ENCODE results near the gene MYO9B.

MYO9B gene

GRCh38 chr19:17049711-17050280, 25.8 kb upstream of the MYO9B start:
- H3K36me3 ChIP-seq (ENCODE audit: insufficient read depth, low read length), result peaks cover 23% of the 10 kb centered on the region

GRCh38 chr19:17052439-17052838, 23.1 kb upstream of the MYO9B start:
- peaks cover 27% of the 10 kb centered on the region for H3K36me3 ChIP-seq (ENCODE audit: insufficient read depth, low read length)
- H3K9me3 ChIP-seq (ENCODE audit: control insufficient read depth, insufficient read depth, low read length), result no peaks in the 10 kb centered on the region
- H3K9ac ChIP-seq (ENCODE audit: low read depth, low read length), result no peak overlapping the region
- H3K4me1 ChIP-seq (ENCODE audit: insufficient read depth, low read length), result no peaks in the 10 kb centered on the region

More at GRCh38 chr19:17049711-17050280, 25.8 kb upstream of the MYO9B start:
- no peak overlapping the region for H3K9ac ChIP-seq (ENCODE audit: low read depth, low read length)
- no peaks in the 10 kb centered on the region for H3K9me3 ChIP-seq (ENCODE audit: control insufficient read depth, insufficient read depth, low read length)
- H3K4me1 ChIP-seq (ENCODE audit: insufficient read depth, low read length), result no peaks in the 10 kb centered on the region

DNA sequence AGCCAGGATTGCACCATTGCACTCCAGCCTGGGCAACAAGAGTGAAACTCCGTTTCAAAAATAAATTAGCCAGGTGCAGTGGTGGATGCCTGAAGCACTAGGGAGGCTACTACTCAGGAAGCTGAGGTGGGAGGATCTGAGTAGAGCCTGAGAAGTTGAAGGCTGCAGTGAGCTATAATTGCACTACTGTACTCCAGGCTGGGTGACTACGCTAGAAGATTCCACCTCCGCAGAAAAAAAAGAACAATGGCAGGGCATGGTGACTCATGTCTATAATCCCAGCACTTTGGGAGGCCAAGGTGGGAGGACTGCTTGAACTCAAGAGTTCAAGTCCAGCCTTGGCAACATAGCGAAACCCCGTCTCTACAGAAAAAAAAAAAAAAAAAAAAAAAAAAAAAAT, 20.8 kb upstream of the MYO9B start:
- Histone ChIP-seq H3K4me1 (ENCODE audit: insufficient read depth, low read length) (no peaks in the 10 kb centered on the region), H3K9ac (ENCODE audit: low read depth, low read length) (no peak overlapping the region)

GRCh38 chr19:17055636-17056035, 19.9 kb upstream of the MYO9B start:
- Histone ChIP-seq H3K36me3 (ENCODE audit: insufficient read depth, low read length) (peaks cover 36% of the 10 kb centered on the region), H3K4me1 (ENCODE audit: insufficient read depth, low read length) (no peaks in the 10 kb centered on the region), H3K9me3 (ENCODE audit: control insufficient read depth, insufficient read depth, low read length) (peaks cover 14% of the 10 kb centered on the region), H3K9ac (ENCODE audit: low read depth, low read length) (no peak overlapping the region)

More for the DNA sequence above, 20.8 kb upstream of the MYO9B start:
- H3K36me3 ChIP-seq (ENCODE audit: insufficient read depth, low read length), result peaks cover 37% of the 10 kb centered on the region
- peaks cover 14% of the 10 kb centered on the region for H3K9me3 ChIP-seq (ENCODE audit: control insufficient read depth, insufficient read depth, low read length)

- H3K9me3 ChIP-seq (ENCODE audit: control insufficient read depth, insufficient read depth, low read length), result peaks cover 14% of the 10 kb centered on the region
- H3K9ac ChIP-seq (ENCODE audit: low read depth, low read length), result no peak overlapping the region
- no peaks in the 10 kb centered on the region for H3K4me1 ChIP-seq (ENCODE audit: insufficient read depth, low read length)
- peaks cover 28% of the 10 kb centered on the region for H3K36me3 ChIP-seq (ENCODE audit: insufficient read depth, low read length)
Measured at GRCh38 chr19:17058236-17058635, 17.3 kb upstream of the MYO9B start.

DNA sequence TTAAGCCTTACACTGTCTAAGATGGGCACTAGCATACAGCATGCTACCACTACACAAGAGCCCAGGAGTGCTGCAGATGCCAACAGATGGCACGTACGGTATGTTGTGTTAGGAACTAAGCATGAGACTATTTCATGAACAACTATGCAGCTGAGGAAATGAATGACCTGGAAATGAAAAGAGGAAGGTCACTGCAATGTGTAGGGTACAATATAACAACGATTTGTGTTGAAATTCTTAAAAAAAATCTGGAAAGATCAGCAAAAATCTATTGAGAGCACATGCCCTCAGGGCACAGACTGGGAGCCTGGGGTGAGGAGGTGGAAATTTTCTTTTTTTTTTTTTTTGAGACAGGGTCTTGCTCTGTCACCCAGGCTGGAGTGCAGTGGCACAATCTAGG, 14.8 kb upstream of the MYO9B start:
- H3K36me3 ChIP-seq (ENCODE audit: insufficient read depth, low read length), result peaks cover 30% of the 10 kb centered on the region
- H3K4me1 ChIP-seq (ENCODE audit: insufficient read depth, low read length), result no peaks in the 10 kb centered on the region
- no peak overlapping the region for H3K9ac ChIP-seq (ENCODE audit: low read depth, low read length)
- H3K9me3 ChIP-seq (ENCODE audit: control insufficient read depth, insufficient read depth, low read length), result peaks cover 14% of the 10 kb centered on the region

- H3K9ac ChIP-seq (ENCODE audit: low read depth, low read length), result no peak overlapping the region
Measured at GRCh38 chr19:17061205-17061604, 14.4 kb upstream of the MYO9B start.

GRCh38 chr19:17061691-17062090, 13.9 kb upstream of the MYO9B start:
- no peaks in the 10 kb centered on the region for H3K4me1 ChIP-seq (ENCODE audit: insufficient read depth, low read length)
- H3K9ac ChIP-seq (ENCODE audit: low read depth, low read length), result no peak overlapping the region
- H3K9me3 ChIP-seq (ENCODE audit: control insufficient read depth, insufficient read depth, low read length), result peaks cover 14% of the 10 kb centered on the region
- peaks cover 34% of the 10 kb centered on the region for H3K36me3 ChIP-seq (ENCODE audit: insufficient read depth, low read length)

More at GRCh38 chr19:17061205-17061604, 14.4 kb upstream of the MYO9B start:
- peaks cover 14% of the 10 kb centered on the region for H3K9me3 ChIP-seq (ENCODE audit: control insufficient read depth, insufficient read depth, low read length)
- H3K4me1 ChIP-seq (ENCODE audit: insufficient read depth, low read length), result no peaks in the 10 kb centered on the region
- H3K36me3 ChIP-seq (ENCODE audit: insufficient read depth, low read length), result peaks cover 32% of the 10 kb centered on the region

DNA sequence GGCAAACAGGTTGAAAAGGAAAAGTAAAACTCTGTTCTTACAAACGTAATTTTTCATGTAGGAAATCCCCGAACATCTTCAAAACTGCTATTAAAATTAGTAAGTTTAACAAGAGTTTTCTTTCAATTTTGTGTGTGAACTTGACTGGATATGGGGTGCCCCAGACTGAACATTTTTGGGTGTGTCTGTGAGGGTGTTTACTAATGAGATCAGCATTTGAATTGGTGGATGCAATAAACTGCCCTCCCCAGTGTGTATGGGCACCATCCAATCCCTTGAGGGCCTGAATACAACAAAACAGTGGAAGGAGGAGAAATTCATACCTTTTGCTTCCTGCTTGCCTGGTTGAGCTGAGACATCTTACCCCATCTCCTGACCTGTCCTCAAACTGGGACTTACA, 12.1 kb upstream of the MYO9B start:
- Histone ChIP-seq H3K9ac (ENCODE audit: low read depth, low read length) (no peak overlapping the region), H3K4me1 (ENCODE audit: insufficient read depth, low read length) (peaks cover 3% of the 10 kb centered on the region; the same call in 1 of the 2 replicates), H3K36me3 (ENCODE audit: insufficient read depth, low read length) (peaks cover 25% of the 10 kb centered on the region)

GRCh38 chr19:17069193-17069592, 6.4 kb upstream of the MYO9B start:
- Histone ChIP-seq H3K36me3 (ENCODE audit: insufficient read depth, low read length) (peaks cover 10% of the 10 kb centered on the region; the same call in 1 of the 2 replicates), H3K4me1 (ENCODE audit: insufficient read depth, low read length) (peaks cover 3% of the 10 kb centered on the region; the same call in 1 of the 2 replicates), H3K9ac (ENCODE audit: low read depth, low read length) (no peak overlapping the region), H3K9me3 (ENCODE audit: control insufficient read depth, insufficient read depth, low read length) (no peaks in the 10 kb centered on the region)

More for the DNA sequence above, 12.1 kb upstream of the MYO9B start:
- peaks cover 6% of the 10 kb centered on the region; the same call in 1 of the 2 replicates for H3K9me3 ChIP-seq (ENCODE audit: control insufficient read depth, insufficient read depth, low read length)

- Histone ChIP-seq H3K36me3 (ENCODE audit: insufficient read depth, low read length) (peaks cover 10% of the 10 kb centered on the region; the same call in 1 of the 2 replicates), H3K9ac (ENCODE audit: low read depth, low read length) (no peak overlapping the region), H3K4me1 (ENCODE audit: insufficient read depth, low read length) (peaks cover 3% of the 10 kb centered on the region; the same call in 1 of the 2 replicates), H3K9me3 (ENCODE audit: control insufficient read depth, insufficient read depth, low read length) (no peaks in the 10 kb centered on the region)
Measured at GRCh38 chr19:17070421-17070820, 5.2 kb upstream of the MYO9B start.

DNA sequence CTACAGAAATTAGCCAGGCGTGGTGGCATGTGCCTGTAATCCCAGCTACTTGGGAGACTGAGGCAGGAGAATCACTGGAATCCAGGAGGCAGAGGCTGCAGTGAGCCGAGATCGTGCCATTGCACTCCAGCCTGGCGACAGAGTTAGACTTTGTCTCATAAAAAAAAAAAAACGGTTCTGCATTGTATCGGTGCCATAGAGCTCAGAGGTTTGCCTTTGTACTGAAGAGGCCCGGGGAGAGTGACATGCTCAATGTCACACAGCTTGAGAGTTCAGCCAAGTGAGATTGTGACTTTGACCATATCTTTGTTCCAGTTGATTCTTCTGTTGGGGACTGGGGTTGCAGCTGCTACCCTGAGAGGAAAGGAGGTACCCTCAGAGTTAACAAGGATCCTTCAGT, 4.7 kb upstream of the MYO9B start:
- no peak overlapping the region for H3K9ac ChIP-seq (ENCODE audit: low read depth, low read length)

DNA sequence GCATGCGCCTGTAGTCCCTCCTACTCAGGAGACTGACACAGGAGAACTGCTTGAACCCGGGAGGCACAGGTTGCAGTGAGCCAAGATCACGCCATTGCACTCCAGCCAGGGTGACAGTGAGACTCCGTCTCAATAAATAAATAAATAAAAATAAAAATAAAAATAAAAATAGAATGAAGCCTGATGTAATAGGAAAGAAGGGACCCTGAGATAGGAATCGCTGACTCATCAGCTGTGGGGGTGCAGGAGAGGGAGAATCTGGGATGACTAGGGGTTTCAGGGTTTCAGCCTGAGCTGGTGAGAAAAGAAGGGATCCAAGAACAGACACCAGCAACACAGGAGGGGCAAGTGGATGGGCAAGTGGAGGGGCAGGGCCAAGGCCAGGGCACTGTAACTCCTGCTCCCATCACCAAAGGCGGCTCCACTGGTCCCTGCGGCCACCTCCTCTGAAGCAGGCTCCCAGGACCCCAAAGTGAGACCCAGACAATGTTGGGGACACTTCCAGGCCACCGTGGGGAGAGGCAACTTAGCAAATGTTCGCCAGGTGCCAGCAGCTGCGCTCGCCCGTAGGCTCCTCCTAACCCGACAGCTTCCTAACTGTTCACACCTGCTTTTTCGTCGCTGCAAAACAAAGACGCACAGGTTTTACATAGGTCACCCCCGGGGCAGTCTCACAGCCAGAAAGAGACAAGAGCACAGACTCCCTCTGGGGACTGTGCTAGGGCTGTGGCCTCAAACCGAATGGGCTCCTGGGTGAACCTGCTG, 1.5 kb upstream of the MYO9B start:
- peak overlapping the region; percentile 71; the same call in 1 of the 2 replicates for H3K9ac ChIP-seq (ENCODE audit: low read depth, low read length)
- peaks cover 16% of the 10 kb centered on the region for H3K4me1 ChIP-seq (ENCODE audit: insufficient read depth, low read length)
- H3K9me3 ChIP-seq (ENCODE audit: control insufficient read depth, insufficient read depth, low read length), result no peaks in the 10 kb centered on the region
- 0 out of 2 replicates have a peak, but pooled peaks cover 3% of the 10 kb centered on the region for H3K36me3 ChIP-seq (ENCODE audit: insufficient read depth, low read length)

More for the DNA sequence above, 4.7 kb upstream of the MYO9B start:
- Histone ChIP-seq H3K36me3 (ENCODE audit: insufficient read depth, low read length) (peaks cover 10% of the 10 kb centered on the region; the same call in 1 of the 2 replicates), H3K4me1 (ENCODE audit: insufficient read depth, low read length) (peaks cover 3% of the 10 kb centered on the region; the same call in 1 of the 2 replicates), H3K9me3 (ENCODE audit: control insufficient read depth, insufficient read depth, low read length) (no peaks in the 10 kb centered on the region)

DNA sequence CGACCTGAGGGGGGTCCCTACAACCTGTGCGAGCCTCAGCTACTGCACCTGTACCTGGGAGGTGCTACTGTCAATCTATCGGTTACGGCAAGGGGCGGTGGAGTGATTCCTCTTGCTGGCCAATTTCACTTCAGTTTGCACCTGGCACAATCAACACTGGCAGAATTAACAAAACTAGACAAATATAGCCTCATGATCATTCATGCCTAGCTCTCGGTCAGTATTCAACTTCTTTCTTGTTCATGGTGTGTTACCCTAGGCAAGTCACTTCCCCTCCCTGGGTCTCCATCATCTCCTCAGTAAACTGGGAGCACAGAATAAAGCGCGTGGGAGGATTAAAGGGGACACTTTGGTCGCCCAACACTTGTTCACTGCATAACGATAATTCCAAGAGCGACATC, 943 bp upstream of the MYO9B start:
- peak overlapping the region; percentile 71 for H3K9ac ChIP-seq (ENCODE audit: low read depth, low read length)
- 0 out of 2 replicates have a peak, but pooled peaks cover 3% of the 10 kb centered on the region for H3K36me3 ChIP-seq (ENCODE audit: insufficient read depth, low read length)
- peaks cover 19% of the 10 kb centered on the region for H3K4me1 ChIP-seq (ENCODE audit: insufficient read depth, low read length)
- H3K9me3 ChIP-seq (ENCODE audit: control insufficient read depth, insufficient read depth, low read length), result no peaks in the 10 kb centered on the region
